ENCODE results near the gene LEFTY1.

- TF ChIP-seq CTCF (IDR thresholded peaks at IDR 0.05): no peak
- TF ChIP-seq POLR2AphosphoS5 (IDR thresholded peaks at IDR 0.05): no peak
- no peak for TF ChIP-seq POLR2A (IDR thresholded peaks at IDR 0.05; ENCODE audit: low read depth)
These were observed 41.6 kb upstream of the LEFTY1 start for GRCh38 chr1:225930566-225930965.
